Measurements from ENCODE around the gene MYDGF. TPM values are rescaled to one million over a fixed set of nuclear protein-coding genes. Genes with fewer than 3 reads are reported as not detected.

The MYDGF gene
- total and polyA plus RNA-seq, 2 experiments from 2014 or later = 207 to 591 TPM

- Histone ChIP-seq H3K4me3 (no peak overlapping the region), H3K27ac (peak overlapping the region; percentile 72), H4K20me1 (ENCODE audit: insufficient read depth) (no peaks in the 10 kb centered on the region), H3K79me2 (ENCODE audit: insufficient read depth) (peaks cover 15% of the 10 kb centered on the region; the same call in 1 of the 2 replicates), H3K4me1 (ENCODE audit: insufficient read depth) (peaks cover 27% of the 10 kb centered on the region), H3K36me3 (ENCODE audit: low read depth) (peaks cover 9% of the 10 kb centered on the region; the same call in 1 of the 2 replicates), H3K9me2 (ENCODE audit: insufficient read depth) (no peaks in the 10 kb centered on the region), H3F3A (ENCODE audit: insufficient read depth) (peaks cover 9% of the 10 kb centered on the region), H3K9ac (peak overlapping the region; percentile 51), H3K9me3 (ENCODE audit: low read depth) (no peaks in the 10 kb centered on the region), H3K4me2 (ENCODE audit: unreplicated experiment) (no peak overlapping the region), H3K27me3 (replicated peaks; ENCODE audit: insufficient read depth) (no peaks in the 10 kb centered on the region), H2AFZ (no peak overlapping the region)
- TF ChIP-seq EZH2 (IDR thresholded peaks at IDR 0.05; ENCODE audit: insufficient read depth, poor library complexity, severe bottlenecking) = no peak
- TF ChIP-seq EZH2phosphoT487 (IDR thresholded peaks at IDR 0.05; ENCODE audit: insufficient read depth, low read depth) = no peak
- no peak for DNase-seq
- in situ Hi-C loops (cut with MboI) = no loop called here
- WGBS, 2 experiments (ENCODE audit: low coverage in 1 of 2, low lambda C conversion rate in 2 of 2, missing lambda C conversion rate in 2 of 2) = 91 to 94% methylated on average over 14 of the region's 14 CpGs
These were observed 42.6 kb upstream of the MYDGF start for GRCh38 chr19:4712771-4713170.

DNA sequence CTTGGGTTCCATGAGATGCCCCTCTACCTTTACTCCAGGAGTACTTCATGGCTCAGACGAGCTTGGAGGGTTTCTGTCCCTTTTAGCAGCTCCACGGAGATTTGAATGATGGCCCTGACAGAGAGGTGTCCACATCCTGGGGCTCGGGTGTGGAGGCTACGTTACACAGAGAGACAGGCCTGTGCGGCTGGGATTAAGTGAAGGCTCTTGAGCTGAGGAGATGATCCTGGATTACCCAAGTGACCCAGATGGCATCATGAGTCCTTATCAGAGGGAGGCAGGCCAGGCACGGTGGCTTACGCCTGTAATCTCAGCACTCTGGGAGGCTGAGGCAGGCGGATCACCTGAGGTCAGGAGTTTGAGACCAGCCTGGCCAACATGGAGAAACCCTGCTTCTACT lies 41.1 kb upstream of the MYDGF start:
- no peak overlapping the region for H3K4me2 ChIP-seq (ENCODE audit: unreplicated experiment)
- no peaks in the 10 kb centered on the region for H3K27me3 ChIP-seq (replicated peaks; ENCODE audit: insufficient read depth)
- H3K9me3 ChIP-seq (ENCODE audit: low read depth) = no peaks in the 10 kb centered on the region
- H3K4me1 ChIP-seq (ENCODE audit: insufficient read depth) = peaks cover 29% of the 10 kb centered on the region
- no peak for DNase-seq
- no peaks in the 10 kb centered on the region for H4K20me1 ChIP-seq (ENCODE audit: insufficient read depth)
- in situ Hi-C loops (cut with MboI) = no loop called here
- H3K9me2 ChIP-seq (ENCODE audit: insufficient read depth) = no peaks in the 10 kb centered on the region
- H3K4me3 ChIP-seq = no peak overlapping the region
- no peak overlapping the region for H2AFZ ChIP-seq
- peaks cover 9% of the 10 kb centered on the region for H3F3A ChIP-seq (ENCODE audit: insufficient read depth)
- WGBS, 2 experiments (ENCODE audit: low coverage in 1 of 2, low lambda C conversion rate in 2 of 2, missing lambda C conversion rate in 2 of 2) = 91 to 95% methylated on average over 8 of the region's 8 CpGs
- no peak overlapping the region for H3K27ac ChIP-seq
- TF ChIP-seq EZH2 (IDR thresholded peaks at IDR 0.05; ENCODE audit: insufficient read depth, poor library complexity, severe bottlenecking) = no peak
- no peak for TF ChIP-seq EZH2phosphoT487 (IDR thresholded peaks at IDR 0.05; ENCODE audit: insufficient read depth, low read depth)
- no peak overlapping the region for H3K9ac ChIP-seq
- H3K79me2 ChIP-seq (ENCODE audit: insufficient read depth) = peaks cover 24% of the 10 kb centered on the region; the same call in 1 of the 2 replicates
- peaks cover 6% of the 10 kb centered on the region; the same call in 1 of the 2 replicates for H3K36me3 ChIP-seq (ENCODE audit: low read depth)

GRCh38 chr19:4710281-4710600 lies 40.1 kb upstream of the MYDGF start:
- H3K4me2 ChIP-seq (ENCODE audit: unreplicated experiment) = no peak overlapping the region
- H3K4me1 ChIP-seq (ENCODE audit: insufficient read depth) = peaks cover 29% of the 10 kb centered on the region
- H3K9me2 ChIP-seq (ENCODE audit: insufficient read depth) = no peaks in the 10 kb centered on the region
- peaks cover 6% of the 10 kb centered on the region; the same call in 1 of the 2 replicates for H3K36me3 ChIP-seq (ENCODE audit: low read depth)
- H3K27ac ChIP-seq = no peak overlapping the region
- H3K9me3 ChIP-seq (ENCODE audit: low read depth) = no peaks in the 10 kb centered on the region
- peaks cover 24% of the 10 kb centered on the region; the same call in 1 of the 2 replicates for H3K79me2 ChIP-seq (ENCODE audit: insufficient read depth)
- H3F3A ChIP-seq (ENCODE audit: insufficient read depth) = peaks cover 9% of the 10 kb centered on the region
- H4K20me1 ChIP-seq (ENCODE audit: insufficient read depth) = no peaks in the 10 kb centered on the region
- H3K9ac ChIP-seq = no peak overlapping the region
- in situ Hi-C loops (cut with MboI) = no loop called here
- 95 to 99% methylated on average over 14 to 16 of the region's 16 CpGs for WGBS, 2 experiments (ENCODE audit: low coverage in 1 of 2, low lambda C conversion rate in 2 of 2, missing lambda C conversion rate in 2 of 2)
- no peak overlapping the region for H3K4me3 ChIP-seq
- TF ChIP-seq EZH2phosphoT487 (IDR thresholded peaks at IDR 0.05; ENCODE audit: insufficient read depth, low read depth) (no peak), EZH2 (IDR thresholded peaks at IDR 0.05; ENCODE audit: insufficient read depth, poor library complexity, severe bottlenecking) (no peak)
- DNase-seq = no peak
- no peaks in the 10 kb centered on the region for H3K27me3 ChIP-seq (replicated peaks; ENCODE audit: insufficient read depth)
- no peak overlapping the region for H2AFZ ChIP-seq

DNA sequence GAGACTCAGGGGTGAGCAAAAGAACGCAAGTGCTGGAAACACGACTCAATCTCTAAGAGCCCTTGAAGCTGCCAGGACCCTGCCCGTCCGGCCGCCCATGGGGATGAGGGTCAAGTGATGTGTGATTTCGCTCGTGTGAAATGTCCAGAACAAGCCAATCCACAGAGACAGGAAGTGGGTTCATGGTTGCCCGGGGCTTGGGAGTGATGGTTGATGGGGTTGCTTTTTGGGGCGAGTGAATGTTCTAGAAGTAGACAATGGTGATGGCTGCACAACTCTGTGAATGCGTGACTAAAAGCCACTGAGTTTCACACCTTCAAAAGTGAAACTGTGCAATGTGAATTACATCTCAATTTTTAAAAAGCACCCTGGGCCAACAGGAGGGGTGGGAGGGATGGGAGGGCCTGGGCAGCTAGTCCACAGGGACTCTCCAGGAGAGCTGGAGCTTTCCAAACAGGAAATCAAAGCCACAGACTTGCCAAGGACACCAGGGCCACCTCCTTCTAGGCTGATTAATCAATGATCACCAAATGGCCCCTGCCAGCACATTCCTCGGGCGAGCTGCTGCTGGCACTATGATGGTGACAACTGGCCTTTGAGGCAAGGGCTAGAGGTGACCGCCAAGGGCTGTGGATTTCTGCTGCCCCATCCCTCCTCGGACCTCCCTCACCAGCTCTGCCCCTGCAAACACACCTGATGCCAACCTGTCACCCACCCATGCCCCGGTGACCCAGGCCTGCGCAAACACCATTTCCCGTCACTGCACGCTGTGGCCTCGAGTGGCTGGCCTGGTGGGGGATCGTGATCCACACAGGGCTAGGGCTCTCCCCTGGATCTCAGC lies 39.5 kb upstream of the MYDGF start:
- Histone ChIP-seq H3K27ac (no peak overlapping the region), H3F3A (ENCODE audit: insufficient read depth) (peaks cover 9% of the 10 kb centered on the region), H4K20me1 (ENCODE audit: insufficient read depth) (no peaks in the 10 kb centered on the region), H3K27me3 (replicated peaks; ENCODE audit: insufficient read depth) (no peaks in the 10 kb centered on the region), H3K9ac (no peak overlapping the region), H3K4me3 (no peak overlapping the region), H2AFZ (no peak overlapping the region), H3K9me2 (ENCODE audit: insufficient read depth) (no peaks in the 10 kb centered on the region), H3K9me3 (ENCODE audit: low read depth) (no peaks in the 10 kb centered on the region), H3K4me2 (ENCODE audit: unreplicated experiment) (no peak overlapping the region), H3K36me3 (ENCODE audit: low read depth) (peaks cover 6% of the 10 kb centered on the region; the same call in 1 of the 2 replicates), H3K4me1 (ENCODE audit: insufficient read depth) (peaks cover 29% of the 10 kb centered on the region), H3K79me2 (ENCODE audit: insufficient read depth) (peaks cover 24% of the 10 kb centered on the region; the same call in 1 of the 2 replicates)
- TF ChIP-seq EZH2 (IDR thresholded peaks at IDR 0.05; ENCODE audit: insufficient read depth, poor library complexity, severe bottlenecking) (no peak), EZH2phosphoT487 (IDR thresholded peaks at IDR 0.05; ENCODE audit: insufficient read depth, low read depth) (no peak)
- DNase-seq = no peak
- 95% methylated on average over 19 to 20 of the region's 20 CpGs for WGBS, 2 experiments (ENCODE audit: low coverage in 1 of 2, low lambda C conversion rate in 2 of 2, missing lambda C conversion rate in 2 of 2)
- in situ Hi-C loops (cut with MboI) = no loop called here
